Activated CD8-positive, alpha-beta T cell treated with anti-CD3 and anti-CD28 coated beads for 36 hours (primary cell): ENCODE measurements around the gene GSDME. TPM values are rescaled to one million over a fixed set of nuclear protein-coding genes. Genes with fewer than 3 reads are reported as not detected.

Source experiments
- ATAC-seq: fragments of 200-7000 bp; cut with Tn5 transposase; one replicate; pipeline ENCODE4 v1.10.0; 2021; ENCODE audit warnings: mild to moderate bottlenecking, moderate library complexity
- CTCF ChIA-PET: fragments of 350-600 bp; sonication (Branson Sonifier 250); formaldehyde crosslinking; loops from one replicate; lab custom pipeline; 2021; ENCODE audit warnings: antibody characterized with exemption; lab: Charles Lee
- POLR2A ChIA-PET: fragments of 350-600 bp; sonication (Branson Sonifier 250); formaldehyde crosslinking; loops from one replicate; lab custom pipeline; 2021; ENCODE audit warnings: antibody characterized with exemption; lab: Charles Lee
- DNase-seq: peaks from one replicate; pipeline ENCODE4 v3.0.0-alpha.2; 2020
- H3K27ac Mint-ChIP-seq: one replicate; pipeline ENCODE4 v1.8.0; 2021; ENCODE audit warnings: mild to moderate bottlenecking, mixed read lengths
- H3K27me3 Mint-ChIP-seq: one replicate; pipeline ENCODE4 v1.8.0; 2021; ENCODE audit warnings: mixed read lengths
- H3K36me3 Mint-ChIP-seq: one replicate; pipeline ENCODE4 v1.8.0; 2021; ENCODE audit warnings: low read depth, mixed read lengths
- H3K4me1 Mint-ChIP-seq: one replicate; pipeline ENCODE4 v1.8.0; 2021; ENCODE audit warnings: low read depth, mixed read lengths
- H3K4me3 Mint-ChIP-seq: one replicate; pipeline ENCODE4 v1.8.0; 2021; ENCODE audit warnings: mild to moderate bottlenecking, moderate library complexity, mixed read lengths
- H3K9me3 Mint-ChIP-seq: one replicate; pipeline ENCODE4 v1.8.0; 2021; ENCODE audit warnings: mixed read lengths
- CTCF ChIP-seq: fragments of 200-600 bp; IDR thresholded peaks from one replicate; pipeline ENCODE4 v1.8.0; 2022; ENCODE audit warnings: antibody characterized with exemption, mild to moderate bottlenecking
- intact Hi-C: fragments of 100-400 bp; cut with micrococcal nuclease; formaldehyde crosslinking; loops from one replicate; pipeline ENCODE4 v1.10.0; 2022
- total RNA-seq, 2 experiments: library from RNA; stranded (reverse); gene quantifications; one replicate each; pipeline ENCODE4 v1.2.3, GENCODE V29; 2021

GSDME gene
- total RNA-seq, 2 experiments from 2014 or later, result 5.2 to 6.1 TPM

- H3K4me3 Mint-ChIP-seq, result no peak overlapping the region
- H3K9me3 Mint-ChIP-seq, result no peaks in the 10 kb centered on the region
- H3K36me3 Mint-ChIP-seq, result no peaks in the 10 kb centered on the region
- ChIA-PET CTCF (interaction anchor here (1.0 kb wide), 1 partner anchor 433 kb away, joined by 3 read pairs; no protein-coding TSS in a partner anchor), POLR2A (no interaction called here)
- H3K27me3 Mint-ChIP-seq, result peaks cover 12% of the 10 kb centered on the region
- no peak overlapping the region for H3K27ac Mint-ChIP-seq
- no peak for DNase-seq
- H3K4me1 Mint-ChIP-seq, result peaks cover 8% of the 10 kb centered on the region
- no peak for ATAC-seq
- intact Hi-C loops, result no loop called here
- no peak for TF ChIP-seq CTCF
Observed at GRCh38 chr7:24722386-24723177, 34.7 kb downstream of the GSDME start.

- TF ChIP-seq CTCF, result no peak
- ATAC-seq (no peak), DNase-seq (no peak)
- H3K4me1 Mint-ChIP-seq, result no peaks in the 10 kb centered on the region
- ChIA-PET POLR2A (no interaction called here), CTCF (interaction anchor here (1.0 kb wide), 1 partner anchor 432 kb away, joined by 3 read pairs; no protein-coding TSS in a partner anchor)
- no peaks in the 10 kb centered on the region for H3K9me3 Mint-ChIP-seq
- no peak overlapping the region for H3K4me3 Mint-ChIP-seq
- H3K27me3 Mint-ChIP-seq, result peaks cover 9% of the 10 kb centered on the region
- H3K36me3 Mint-ChIP-seq, result no peaks in the 10 kb centered on the region
- intact Hi-C loops, result no loop called here
- H3K27ac Mint-ChIP-seq, result no peak overlapping the region
Observed at GRCh38 chr7:24721481-24722001, 35.7 kb downstream of the GSDME start.

- H3K9me3 Mint-ChIP-seq, result no peaks in the 10 kb centered on the region
- H3K4me1 Mint-ChIP-seq, result peaks cover 5% of the 10 kb centered on the region
- no peak for DNase-seq
- ATAC-seq, result no peak
- intact Hi-C loops, result no loop called here
- ChIA-PET CTCF (interaction anchor here (1.4 kb wide), 1 partner anchor 9 kb away, joined by 3 read pairs; no protein-coding TSS in a partner anchor), POLR2A (no interaction called here)
- H3K4me3 Mint-ChIP-seq, result no peak overlapping the region
- no peak for TF ChIP-seq CTCF
- peaks cover 18% of the 10 kb centered on the region for H3K27me3 Mint-ChIP-seq
- no peak overlapping the region for H3K27ac Mint-ChIP-seq
- no peaks in the 10 kb centered on the region for H3K36me3 Mint-ChIP-seq
Observed at GRCh38 chr7:24720283-24720682, 37.0 kb downstream of the GSDME start.

- no peak for DNase-seq
- ATAC-seq, result no peak
- no peak overlapping the region for H3K27ac Mint-ChIP-seq
- ChIA-PET CTCF (interaction anchor here (0.8 to 1.6 kb wide), 2 partner anchors 30 to 374 kb away, joined by 3 to 4 read pairs; no protein-coding TSS in a partner anchor), POLR2A (no interaction called here)
- H3K9me3 Mint-ChIP-seq, result no peaks in the 10 kb centered on the region
- H3K27me3 Mint-ChIP-seq, result peaks cover 25% of the 10 kb centered on the region
- H3K4me3 Mint-ChIP-seq, result no peak overlapping the region
- intact Hi-C loops, result no loop called here
- H3K36me3 Mint-ChIP-seq, result no peaks in the 10 kb centered on the region
- TF ChIP-seq CTCF, result no peak
- peaks cover 6% of the 10 kb centered on the region for H3K4me1 Mint-ChIP-seq
Observed at GRCh38 chr7:24718977-24719491, 38.2 kb downstream of the GSDME start.

GRCh38 chr7:24718431-24718831, 38.8 kb downstream of the GSDME start:
- H3K4me3 Mint-ChIP-seq, result no peak overlapping the region
- POLR2A ChIA-PET, result no interaction called here
- H3K27ac Mint-ChIP-seq, result no peak overlapping the region

More at GRCh38 chr7:24718431-24718831, 38.8 kb downstream of the GSDME start:
- no peak for TF ChIP-seq CTCF
- H3K9me3 Mint-ChIP-seq, result no peaks in the 10 kb centered on the region
- DNase-seq, result no peak
- intact Hi-C loops, result no loop called here
- ATAC-seq, result no peak
- CTCF ChIA-PET, result interaction anchor here (1.6 kb wide), 1 partner anchor 375 kb away, joined by 4 read pairs; no protein-coding TSS in a partner anchor
- H3K36me3 Mint-ChIP-seq, result no peaks in the 10 kb centered on the region
- peaks cover 6% of the 10 kb centered on the region for H3K4me1 Mint-ChIP-seq
- H3K27me3 Mint-ChIP-seq, result peaks cover 29% of the 10 kb centered on the region
